Naive thymus-derived CD4-positive, alpha-beta T cell (primary cell): ENCODE measurements around the gene DNM3. TPM values are rescaled to one million over a fixed set of nuclear protein-coding genes. Genes with fewer than 3 reads are reported as not detected.
"Not testable (repeated sequence)": the region's sequence is repeated elsewhere in the genome, so short reads cannot be mapped to it uniquely, and the experiment has no call there.

Experiments used
- ATAC-seq: fragments of 150-1000 bp; cut with Tn5 transposase; 2 replicates; pipeline ENCODE4 v1.10.0; 2021; ENCODE audit warnings: mild to moderate bottlenecking, moderate library complexity
- CTCF ChIA-PET: fragments of 350-600 bp; sonication (Branson Sonifier 250); formaldehyde crosslinking; loops from one replicate; lab custom pipeline; 2021; ENCODE audit warnings: antibody characterized with exemption; lab: Charles Lee
- POLR2A ChIA-PET: fragments of 350-600 bp; sonication (Branson Sonifier 250); formaldehyde crosslinking; loops from one replicate; lab custom pipeline; 2021; ENCODE audit warnings: antibody characterized with exemption, inconsistent platforms; lab: Charles Lee
- DNase-seq, 9 donors: peaks; one replicate each; pipeline versions ENCODE4 v3.0.0 to v3.0.0-alpha.2; 2020 to 2022; ENCODE audit warnings: mixed read lengths in 1 of 9
- H3K27ac ChIP-seq: one replicate; pipeline ENCODE4 v1.7.0; 2013; ENCODE audit warnings: mild to moderate bottlenecking, low read depth, low read length, moderate library complexity
- H3K27me3 ChIP-seq, 2 donors: one replicate each; pipeline ENCODE4 v1.7.0; 2013; ENCODE audit warnings: low read length in 2 of 2, mild to moderate bottlenecking in 2 of 2, moderate library complexity in 2 of 2; ENCODE audit not compliant: control insufficient read depth in 2 of 2, insufficient read depth in 2 of 2
- H3K36me3 ChIP-seq, 3 experiments: 1 replicate in 2 of 3; 2 replicates in 1 of 3; pipeline ENCODE4 v1.7.0; 2013; ENCODE audit warnings: low read length in 3 of 3, mild to moderate bottlenecking in 3 of 3, moderate library complexity in 1 of 3; ENCODE audit not compliant: insufficient read depth in 3 of 3, control insufficient read depth in 2 of 3
- H3K4me1 ChIP-seq, 2 donors: one replicate each; pipeline ENCODE4 v1.7.0; 2013; ENCODE audit warnings: low read length in 2 of 2, mild to moderate bottlenecking in 2 of 2, moderate library complexity in 1 of 2; ENCODE audit not compliant: control insufficient read depth in 2 of 2, insufficient read depth in 2 of 2
- H3K4me3 ChIP-seq: 2 replicates; pipeline ENCODE4 v1.7.0; 2013; ENCODE audit warnings: mild to moderate bottlenecking, low read length
- H3K9me3 ChIP-seq, 3 experiments: 1 replicate in 2 of 3; 2 replicates in 1 of 3; pipeline ENCODE4 v1.7.0; 2013; ENCODE audit warnings: low read length in 3 of 3; ENCODE audit not compliant: control insufficient read depth in 2 of 3
- H3K27ac Mint-ChIP-seq, 9 donors: one replicate each; pipeline ENCODE4 v1.8.0; 2020 to 2022; ENCODE audit warnings: mixed read lengths in 9 of 9, mild to moderate bottlenecking in 8 of 9, moderate library complexity in 5 of 9, inconsistent platforms in 2 of 9
- H3K27me3 Mint-ChIP-seq, 5 donors: one replicate each; pipeline ENCODE4 v1.8.0; 2021 to 2022; ENCODE audit warnings: mixed read lengths in 5 of 5, mild to moderate bottlenecking in 1 of 5
- H3K36me3 Mint-ChIP-seq, 5 donors: one replicate each; pipeline ENCODE4 v1.8.0; 2020 to 2022; ENCODE audit warnings: mixed read lengths in 5 of 5, mild to moderate bottlenecking in 3 of 5, inconsistent platforms in 1 of 5
- H3K4me1 Mint-ChIP-seq, 7 donors: one replicate each; pipeline ENCODE4 v1.8.0; 2020 to 2022; ENCODE audit warnings: mixed read lengths in 7 of 7, mild to moderate bottlenecking in 3 of 7, inconsistent platforms in 1 of 7
- H3K4me3 Mint-ChIP-seq, 10 donors: one replicate each; pipeline ENCODE4 v1.8.0; 2020 to 2022; ENCODE audit warnings: mild to moderate bottlenecking in 10 of 10, mixed read lengths in 10 of 10, moderate library complexity in 6 of 10, inconsistent platforms in 2 of 10
- H3K9me3 Mint-ChIP-seq, 11 donors: one replicate each; pipeline ENCODE4 v1.8.0; 2020 to 2022; ENCODE audit warnings: mixed read lengths in 11 of 11, mild to moderate bottlenecking in 4 of 11, inconsistent platforms in 1 of 11, moderate library complexity in 1 of 11
- intact Hi-C, 2 donors: fragments of 100-400 bp; cut with micrococcal nuclease; formaldehyde crosslinking; loops; one replicate each; pipeline ENCODE4 v1.15.1; 2023
- polyA plus RNA-seq, 2 donors: library from polyadenylated mRNA; unstranded; fragments of 300-500 nt; fragmentation: Illumina TruSeq; gene quantifications; one replicate each; pipeline ENCODE4 v1.2.3, GENCODE V29; 2021
- total RNA-seq, 6 experiments: library from RNA in 5 of 6; stranded (reverse) in 5 of 6; gene quantifications; 1 replicate in 5 of 6; 2 replicates in 1 of 6; pipeline ENCODE4 v1.2.3 and lab custom pipeline; 2021 to 2026

The DNM3 gene
- total and polyA plus RNA-seq, 7 experiments from 2014 or later = 1.2 to 2.5 (median 2.0) TPM

DNA sequence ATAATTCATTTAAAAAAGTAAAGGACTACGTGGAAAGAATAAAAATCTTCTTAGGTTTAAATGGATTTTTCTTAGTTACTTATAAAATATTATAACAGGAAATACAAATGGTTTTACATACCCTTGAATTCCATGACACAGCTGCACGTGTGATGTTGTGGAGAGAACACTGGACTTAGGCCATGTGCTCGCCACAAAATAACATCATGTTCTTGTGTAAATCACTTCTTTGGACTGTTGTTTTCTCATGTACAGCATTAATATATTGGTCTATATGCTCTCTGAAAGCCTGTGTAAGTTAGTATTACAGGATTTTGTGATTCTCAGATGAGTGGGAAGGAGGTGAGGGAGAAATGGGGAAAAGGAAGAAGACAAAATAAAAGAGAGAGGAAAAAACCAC lies 228.2 kb downstream of the DNM3 start:
- no peaks in the 10 kb centered on the region for H3K4me1 Mint-ChIP-seq
- Histone ChIP-seq H3K4me1 (no peaks in the 10 kb centered on the region), H3K9me3 (no peaks in the 10 kb centered on the region), H3K4me3 (no peak overlapping the region), H3K36me3 (no peaks in the 10 kb centered on the region), H3K27ac (no peak overlapping the region), H3K27me3 (no peaks in the 10 kb centered on the region)
- H3K4me3 Mint-ChIP-seq = no peak overlapping the region
- CTCF ChIA-PET = no interaction called here
- ATAC-seq (no peak), DNase-seq (no peak)
- no peaks in the 10 kb centered on the region for H3K9me3 Mint-ChIP-seq
- H3K36me3 Mint-ChIP-seq = no peaks in the 10 kb centered on the region
- POLR2A ChIA-PET = no interaction called here
- H3K27me3 Mint-ChIP-seq = no peaks in the 10 kb centered on the region
- peak overlapping the region in 1 of 9 donors; percentile 31 for H3K27ac Mint-ChIP-seq
- intact Hi-C loops = no loop called here

DNA sequence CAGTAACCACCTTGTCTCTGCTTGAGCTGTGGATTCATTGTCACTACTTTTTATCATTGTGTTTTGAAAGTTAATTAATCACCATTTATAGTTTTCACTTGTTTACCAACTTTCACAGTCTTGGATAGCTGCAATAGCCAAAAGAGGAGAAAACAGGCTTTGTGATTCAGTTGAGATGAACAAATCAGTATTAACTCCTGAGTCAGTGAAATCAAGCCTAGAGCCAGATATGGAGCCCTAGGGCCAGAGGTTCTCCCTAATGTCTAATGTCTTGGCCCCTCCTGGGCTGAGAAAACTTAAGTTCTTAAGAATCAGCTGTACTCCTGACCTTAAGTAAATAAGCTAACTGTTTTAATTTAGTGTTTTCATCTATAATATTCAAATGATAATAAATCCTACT lies 228.8 kb downstream of the DNM3 start:
- Histone ChIP-seq H3K27ac (no peak overlapping the region), H3K36me3 (no peaks in the 10 kb centered on the region), H3K4me3 (no peak overlapping the region), H3K4me1 (no peaks in the 10 kb centered on the region), H3K27me3 (no peaks in the 10 kb centered on the region), H3K9me3 (no peaks in the 10 kb centered on the region)
- peak overlapping the region in 1 of 9 donors; percentile 31 for H3K27ac Mint-ChIP-seq
- no peaks in the 10 kb centered on the region for H3K27me3 Mint-ChIP-seq
- H3K4me3 Mint-ChIP-seq = no peak overlapping the region
- intact Hi-C loops = no loop called here
- no peaks in the 10 kb centered on the region for H3K36me3 Mint-ChIP-seq
- ATAC-seq = no peak
- no peak for DNase-seq
- ChIA-PET POLR2A (no interaction called here), CTCF (no interaction called here)
- H3K4me1 Mint-ChIP-seq = no peaks in the 10 kb centered on the region
- H3K9me3 Mint-ChIP-seq = no peaks in the 10 kb centered on the region

- Histone ChIP-seq H3K9me3 (no peaks in the 10 kb centered on the region), H3K36me3 (no peaks in the 10 kb centered on the region), H3K27me3 (no peaks in the 10 kb centered on the region), H3K4me1 (no peaks in the 10 kb centered on the region), H3K27ac (no peak overlapping the region), H3K4me3 (no peak overlapping the region)
- Mint-ChIP-seq H3K4me3 (no peak overlapping the region), H3K4me1 (no peaks in the 10 kb centered on the region), H3K27ac (no peak overlapping the region), H3K36me3 (no peaks in the 10 kb centered on the region), H3K9me3 (no peaks in the 10 kb centered on the region), H3K27me3 (peaks cover 0 to 2% (median 0%) of the 10 kb centered on the region in 5 donors)
- CTCF ChIA-PET = interaction anchor here (0.6 kb wide), 1 partner anchor 12 kb away, joined by 3 read pairs; no protein-coding TSS in a partner anchor
- intact Hi-C loops = no loop called here
- POLR2A ChIA-PET = no interaction called here
- no peak for DNase-seq
- ATAC-seq = no peak
Measured at GRCh38 chr1:172071746-172072145, 230.4 kb downstream of the DNM3 start.

DNA sequence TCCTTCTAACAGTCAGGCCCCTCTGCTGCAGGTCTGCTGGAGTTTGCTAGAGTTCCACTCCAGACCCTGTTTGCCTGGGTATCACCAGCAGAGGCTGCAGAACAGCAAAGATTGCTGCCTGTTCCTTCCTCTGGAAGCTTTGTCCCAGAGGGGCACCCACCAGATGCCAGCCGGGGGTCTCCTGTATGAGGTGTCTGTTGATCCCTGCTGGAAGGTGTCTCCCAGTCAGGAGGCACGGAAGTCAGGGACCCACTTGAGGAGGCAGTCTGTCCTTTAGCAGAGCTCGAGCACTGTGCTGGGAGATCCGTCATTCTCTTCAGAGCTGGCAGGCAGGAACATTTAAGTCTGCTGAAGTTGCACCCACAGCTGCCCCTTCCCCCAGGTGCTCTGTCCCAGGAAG lies 238.6 kb downstream of the DNM3 start:
- DNase-seq, intact Hi-C loops, POLR2A ChIA-PET, ATAC-seq, H3K9me3 ChIP-seq, H3K4me3 ChIP-seq, H3K27me3 ChIP-seq, H3K9me3 Mint-ChIP-seq, H3K4me1 ChIP-seq, H3K27ac Mint-ChIP-seq, H3K4me3 Mint-ChIP-seq, H3K27ac ChIP-seq, H3K36me3 ChIP-seq, H3K4me1 Mint-ChIP-seq: not testable (repeated sequence)
- Mint-ChIP-seq H3K27me3 (peaks cover 0 to 14% (median 0%) of the 10 kb centered on the region in 5 donors), H3K36me3 (peaks cover 0 to 21% (median 11%) of the 10 kb centered on the region in 5 donors)
- CTCF ChIA-PET = interaction anchor here (1.6 kb wide), 1 partner anchor 11 kb away, joined by 5 read pairs; no protein-coding TSS in a partner anchor

DNA sequence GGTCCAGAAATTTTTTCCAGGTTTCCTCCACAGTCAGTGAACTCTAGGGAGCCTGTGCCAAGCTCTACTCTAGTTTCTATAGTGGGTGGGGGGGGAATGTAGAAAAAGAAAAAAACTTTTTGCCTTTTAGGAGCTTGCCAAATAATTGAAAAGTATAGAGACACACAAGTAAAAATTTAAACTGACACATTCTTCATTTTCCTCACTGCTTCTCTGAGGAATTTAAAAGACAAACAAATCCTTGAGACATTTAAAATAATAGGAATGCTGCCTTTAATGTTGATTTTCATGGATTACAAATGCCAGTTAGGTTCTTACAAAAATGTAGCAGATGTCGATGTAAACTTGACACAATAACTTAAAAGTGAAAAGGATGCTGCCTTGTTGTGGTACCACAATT lies 241.9 kb downstream of the DNM3 start:
- H3K9me3 Mint-ChIP-seq = peaks cover 0 to 5% (median 0%) of the 10 kb centered on the region in 11 donors
- H3K4me1 Mint-ChIP-seq = no peaks in the 10 kb centered on the region
- H3K36me3 Mint-ChIP-seq = peaks cover 0 to 21% (median 11%) of the 10 kb centered on the region in 5 donors
- ChIA-PET CTCF (no interaction called here), POLR2A (interaction anchor here (0.9 kb wide), 1 partner anchor 365 kb away, joined by 3 read pairs; no protein-coding TSS in a partner anchor)
- H3K27me3 Mint-ChIP-seq = peaks cover 0 to 5% (median 0%) of the 10 kb centered on the region in 5 donors
- intact Hi-C loops = no loop called here
- no peak overlapping the region for H3K4me3 Mint-ChIP-seq
- ATAC-seq = no peak
- Histone ChIP-seq H3K4me1 (no peaks in the 10 kb centered on the region), H3K9me3 (no peaks in the 10 kb centered on the region), H3K36me3 (no peaks in the 10 kb centered on the region), H3K4me3 (no peak overlapping the region), H3K27me3 (no peaks in the 10 kb centered on the region), H3K27ac (no peak overlapping the region)
- DNase-seq = no peak
- H3K27ac Mint-ChIP-seq = no peak overlapping the region

DNA sequence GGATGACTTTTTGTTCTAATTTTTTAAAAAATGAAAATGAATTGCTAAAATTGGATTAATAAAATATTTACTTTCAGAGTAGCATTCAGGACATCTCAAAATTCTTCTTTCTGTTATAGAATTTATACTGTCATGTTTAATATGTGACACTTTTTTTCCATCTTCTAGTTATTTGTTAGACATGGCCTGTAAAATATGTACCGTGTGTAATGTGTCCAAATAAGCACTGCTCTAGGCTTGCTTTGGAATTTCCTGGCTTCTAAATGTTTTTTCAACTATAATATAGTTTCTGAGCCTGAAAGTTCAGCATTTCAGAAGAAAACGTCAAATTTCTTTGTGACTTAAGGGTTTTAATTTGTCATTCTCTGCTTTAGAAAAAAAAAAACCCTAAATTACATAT lies 243.6 kb downstream of the DNM3 start:
- POLR2A ChIA-PET = no interaction called here
- Mint-ChIP-seq H3K4me3 (no peak overlapping the region), H3K4me1 (peaks cover 0 to 2% (median 0%) of the 10 kb centered on the region in 7 donors), H3K27me3 (peaks cover 0 to 4% (median 0%) of the 10 kb centered on the region in 5 donors), H3K9me3 (peaks cover 0 to 5% (median 0%) of the 10 kb centered on the region in 11 donors), H3K36me3 (peaks cover 0 to 21% (median 11%) of the 10 kb centered on the region in 5 donors), H3K27ac (no peak overlapping the region)
- Histone ChIP-seq H3K27me3 (no peaks in the 10 kb centered on the region), H3K36me3 (no peaks in the 10 kb centered on the region), H3K27ac (no peak overlapping the region), H3K4me3 (no peak overlapping the region), H3K4me1 (no peaks in the 10 kb centered on the region), H3K9me3 (no peaks in the 10 kb centered on the region)
- intact Hi-C loops = no loop called here
- ATAC-seq (no peak), DNase-seq (no peak)
- CTCF ChIA-PET = no interaction called here

DNA sequence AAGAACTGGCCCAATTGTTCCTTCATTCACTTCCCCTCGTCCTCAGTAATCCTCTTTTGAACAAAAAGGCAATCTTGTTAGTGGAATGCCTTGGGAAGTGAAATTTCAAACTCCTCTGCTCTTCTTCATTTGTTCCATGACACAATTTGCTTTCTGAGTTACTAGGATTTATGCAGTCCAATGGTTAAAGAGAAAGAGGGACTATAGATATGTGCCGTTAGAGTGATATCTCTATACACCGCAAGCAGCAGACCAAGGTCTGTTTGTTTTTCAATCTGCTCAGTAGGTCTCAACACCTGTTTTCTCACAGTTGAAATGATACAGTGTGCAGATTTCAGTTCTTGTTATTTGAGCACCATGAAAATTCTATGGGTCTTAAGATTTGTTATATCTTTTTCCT lies 244.0 kb downstream of the DNM3 start:
- POLR2A ChIA-PET = no interaction called here
- intact Hi-C loops = no loop called here
- H3K27ac Mint-ChIP-seq = no peak overlapping the region

More for the DNA sequence above, 244.0 kb downstream of the DNM3 start:
- Mint-ChIP-seq H3K4me1 (peaks cover 0 to 6% (median 4%) of the 10 kb centered on the region in 7 donors), H3K36me3 (peaks cover 0 to 21% (median 11%) of the 10 kb centered on the region in 5 donors), H3K9me3 (peaks cover 0 to 5% (median 0%) of the 10 kb centered on the region in 11 donors), H3K27me3 (peaks cover 0 to 5% (median 0%) of the 10 kb centered on the region in 5 donors), H3K4me3 (no peak overlapping the region)
- no peak for DNase-seq
- Histone ChIP-seq H3K27ac (no peak overlapping the region), H3K9me3 (no peaks in the 10 kb centered on the region), H3K4me1 (no peaks in the 10 kb centered on the region), H3K27me3 (no peaks in the 10 kb centered on the region), H3K4me3 (no peak overlapping the region), H3K36me3 (no peaks in the 10 kb centered on the region)
- CTCF ChIA-PET = no interaction called here
- no peak for ATAC-seq
